22Rv1 (cell line): ENCODE results near the gene ACACB.

Source experiments
- ZFX ChIP-seq: fragments of 450-650 bp; IDR thresholded peaks from 2 replicates; pipeline ENCODE4 v1.6.1; 2017; ENCODE audit warnings: antibody characterized with exemption, borderline replicate concordance
- TF ChIP-seq, protein P1 (sequence below): fragments of 450-650 bp; IDR thresholded peaks from 2 replicates; pipeline ENCODE4 v1.5.1; 2017; ENCODE audit warnings: mild to moderate bottlenecking

DNA sequence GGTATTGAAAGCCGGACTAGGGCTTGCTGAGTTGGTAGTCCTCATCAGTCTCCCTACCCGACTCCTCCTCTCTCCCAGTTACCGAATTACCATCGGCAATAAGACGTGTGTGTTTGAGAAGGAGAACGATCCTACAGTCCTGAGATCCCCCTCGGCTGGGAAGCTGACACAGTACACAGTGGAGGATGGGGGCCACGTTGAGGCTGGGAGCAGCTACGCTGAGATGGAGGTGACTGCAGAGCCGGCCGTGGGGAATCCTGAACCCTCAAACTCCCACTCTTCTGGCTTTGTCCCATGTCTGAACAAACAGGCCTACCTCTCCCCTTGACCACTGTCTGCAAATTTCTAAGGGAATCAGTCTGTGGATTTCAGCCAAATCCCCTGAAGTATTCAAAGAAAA is 82.9 kb downstream of the ACACB start:
- TF ChIP-seq, protein P1, sequence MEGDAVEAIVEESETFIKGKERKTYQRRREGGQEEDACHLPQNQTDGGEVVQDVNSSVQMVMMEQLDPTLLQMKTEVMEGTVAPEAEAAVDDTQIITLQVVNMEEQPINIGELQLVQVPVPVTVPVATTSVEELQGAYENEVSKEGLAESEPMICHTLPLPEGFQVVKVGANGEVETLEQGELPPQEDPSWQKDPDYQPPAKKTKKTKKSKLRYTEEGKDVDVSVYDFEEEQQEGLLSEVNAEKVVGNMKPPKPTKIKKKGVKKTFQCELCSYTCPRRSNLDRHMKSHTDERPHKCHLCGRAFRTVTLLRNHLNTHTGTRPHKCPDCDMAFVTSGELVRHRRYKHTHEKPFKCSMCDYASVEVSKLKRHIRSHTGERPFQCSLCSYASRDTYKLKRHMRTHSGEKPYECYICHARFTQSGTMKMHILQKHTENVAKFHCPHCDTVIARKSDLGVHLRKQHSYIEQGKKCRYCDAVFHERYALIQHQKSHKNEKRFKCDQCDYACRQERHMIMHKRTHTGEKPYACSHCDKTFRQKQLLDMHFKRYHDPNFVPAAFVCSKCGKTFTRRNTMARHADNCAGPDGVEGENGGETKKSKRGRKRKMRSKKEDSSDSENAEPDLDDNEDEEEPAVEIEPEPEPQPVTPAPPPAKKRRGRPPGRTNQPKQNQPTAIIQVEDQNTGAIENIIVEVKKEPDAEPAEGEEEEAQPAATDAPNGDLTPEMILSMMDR: no peak
- TF ChIP-seq ZFX: no peak
